ENCODE measurements around the gene CDC6.

The CDC6 gene

GRCh38 chr17:40327735-40328385 is 40.2 kb downstream of the CDC6 start:
- Mint-ChIP-seq H3K36me3 (ENCODE audit: low read depth) (peaks cover 27% of the 10 kb centered on the region), H3K4me3 (peak overlapping the region; percentile 91), H3K9me3 (no peaks in the 10 kb centered on the region), H3K27me3 (ENCODE audit: low read depth) (no peaks in the 10 kb centered on the region), H3K27ac (peak overlapping the region; percentile 96), H3K4me1 (ENCODE audit: low read depth) (peaks cover 83% of the 10 kb centered on the region)
- no peak for DNase-seq (ENCODE audit: low spot score)

DNA sequence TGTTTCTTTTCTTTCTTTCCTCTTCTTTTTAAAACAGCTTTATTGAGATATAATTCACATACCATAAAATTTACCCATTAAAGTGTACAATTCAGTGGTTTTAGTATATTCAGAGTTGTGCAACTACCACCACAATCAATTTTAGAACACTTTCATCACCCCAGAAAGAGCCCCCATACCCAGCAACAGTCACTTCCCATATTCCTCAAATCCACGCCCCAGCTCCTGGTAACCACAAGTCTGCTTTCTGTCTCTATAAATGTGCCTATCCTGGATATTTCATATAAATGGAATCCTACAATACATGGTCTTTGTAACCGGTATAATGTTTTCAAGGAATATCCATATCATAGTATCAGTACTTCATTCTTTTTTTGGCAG is 40.7 kb downstream of the CDC6 start:
- Mint-ChIP-seq H3K4me3 (peak overlapping the region; percentile 62), H3K27me3 (ENCODE audit: low read depth) (no peaks in the 10 kb centered on the region), H3K36me3 (ENCODE audit: low read depth) (peaks cover 30% of the 10 kb centered on the region), H3K9me3 (no peaks in the 10 kb centered on the region), H3K4me1 (ENCODE audit: low read depth) (peaks cover 77% of the 10 kb centered on the region), H3K27ac (peak overlapping the region; percentile 12)
- no peak for DNase-seq (ENCODE audit: low spot score)

GRCh38 chr17:40329839-40330794 is 42.4 kb downstream of the CDC6 start:
- peak overlapping the region; percentile 85 for H3K4me3 Mint-ChIP-seq
- no peak for DNase-seq (ENCODE audit: low spot score)
- peak overlapping the region; percentile 92 for H3K27ac Mint-ChIP-seq
- no peaks in the 10 kb centered on the region for H3K9me3 Mint-ChIP-seq
- no peaks in the 10 kb centered on the region for H3K27me3 Mint-ChIP-seq (ENCODE audit: low read depth)
- H3K36me3 Mint-ChIP-seq (ENCODE audit: low read depth) = peaks cover 42% of the 10 kb centered on the region
- H3K4me1 Mint-ChIP-seq (ENCODE audit: low read depth) = peaks cover 81% of the 10 kb centered on the region

DNA sequence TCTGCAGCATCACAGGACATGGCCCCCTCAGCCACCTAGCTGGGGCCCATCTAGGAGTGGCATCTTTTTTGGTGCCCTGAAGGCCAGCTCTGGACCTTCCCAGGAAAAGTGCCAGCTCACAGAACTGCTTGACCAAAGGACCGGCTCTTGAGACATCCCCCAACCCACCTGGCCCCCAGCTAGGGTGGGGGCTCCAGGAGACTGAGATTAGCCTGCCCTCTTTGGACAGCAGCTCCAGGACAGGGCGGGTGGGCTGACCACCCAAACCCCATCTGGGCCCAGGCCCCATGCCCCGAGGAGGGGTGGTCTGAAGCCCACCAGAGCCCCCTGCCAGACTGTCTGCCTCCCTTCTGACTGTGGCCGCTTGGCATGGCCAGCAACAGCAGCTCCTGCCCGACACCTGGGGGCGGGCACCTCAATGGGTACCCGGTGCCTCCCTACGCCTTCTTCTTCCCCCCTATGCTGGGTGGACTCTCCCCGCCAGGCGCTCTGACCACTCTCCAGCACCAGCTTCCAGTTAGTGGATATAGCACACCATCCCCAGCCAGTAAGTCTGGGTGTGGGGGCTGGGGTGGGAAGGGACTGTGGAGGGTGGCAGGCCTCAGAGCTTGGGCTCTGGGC is 43.3 kb downstream of the CDC6 start:
- Mint-ChIP-seq H3K9me3 (no peaks in the 10 kb centered on the region), H3K36me3 (ENCODE audit: low read depth) (peaks cover 44% of the 10 kb centered on the region), H3K27ac (peak overlapping the region; percentile 92), H3K4me3 (peak overlapping the region; percentile 85), H3K4me1 (ENCODE audit: low read depth) (peaks cover 75% of the 10 kb centered on the region), H3K27me3 (ENCODE audit: low read depth) (no peaks in the 10 kb centered on the region)
- DNase-seq (ENCODE audit: low spot score) = no peak

GRCh38 chr17:40331743-40332641 is 44.3 kb downstream of the CDC6 start:
- peaks cover 42% of the 10 kb centered on the region for H3K36me3 Mint-ChIP-seq (ENCODE audit: low read depth)
- no peaks in the 10 kb centered on the region for H3K27me3 Mint-ChIP-seq (ENCODE audit: low read depth)

DNA sequence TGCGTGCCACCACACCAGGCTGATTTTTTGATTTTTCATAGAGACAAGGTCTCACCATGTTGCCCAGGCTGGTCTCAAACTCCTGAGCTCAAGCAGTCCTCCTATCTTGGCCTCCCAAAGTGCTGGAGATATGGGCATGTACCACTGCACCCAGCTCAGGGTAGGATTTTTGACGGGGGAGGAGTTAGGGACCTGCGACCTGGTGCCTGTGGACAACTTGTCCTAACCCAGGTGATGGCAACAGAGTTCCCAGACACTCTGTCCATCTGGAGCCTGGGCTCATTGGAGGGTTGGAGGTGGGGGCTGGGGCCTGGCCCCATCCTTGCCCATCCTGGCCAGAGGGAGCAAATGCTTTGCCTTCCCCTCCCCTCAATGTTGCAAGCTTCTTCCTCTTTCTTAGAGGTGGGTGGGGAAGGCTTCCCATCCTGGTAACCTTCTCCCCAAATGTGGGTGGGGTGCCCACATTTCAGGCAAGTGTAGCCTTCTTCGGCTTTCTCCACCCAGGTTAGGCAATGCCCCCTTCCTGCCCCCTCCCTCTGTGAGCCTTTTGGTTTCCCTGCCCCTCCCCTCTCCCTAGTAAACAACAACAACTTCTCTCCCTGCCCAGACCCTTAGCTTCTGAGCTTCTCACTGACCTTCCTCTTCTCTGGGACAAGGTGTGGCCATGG is 46.2 kb downstream of the CDC6 start:
- Mint-ChIP-seq H3K27ac (peak overlapping the region; percentile 57), H3K9me3 (no peaks in the 10 kb centered on the region), H3K4me1 (ENCODE audit: low read depth) (peaks cover 65% of the 10 kb centered on the region), H3K36me3 (ENCODE audit: low read depth) (peaks cover 51% of the 10 kb centered on the region), H3K27me3 (ENCODE audit: low read depth) (no peaks in the 10 kb centered on the region), H3K4me3 (peak overlapping the region; percentile 58)
- DNase-seq (ENCODE audit: low spot score) = no peak

More at GRCh38 chr17:40331743-40332641, 44.3 kb downstream of the CDC6 start:
- Mint-ChIP-seq H3K4me1 (ENCODE audit: low read depth) (peaks cover 67% of the 10 kb centered on the region), H3K4me3 (peak overlapping the region; percentile 58), H3K9me3 (no peaks in the 10 kb centered on the region), H3K27ac (peak overlapping the region; percentile 65)
- no peak for DNase-seq (ENCODE audit: low spot score)

DNA sequence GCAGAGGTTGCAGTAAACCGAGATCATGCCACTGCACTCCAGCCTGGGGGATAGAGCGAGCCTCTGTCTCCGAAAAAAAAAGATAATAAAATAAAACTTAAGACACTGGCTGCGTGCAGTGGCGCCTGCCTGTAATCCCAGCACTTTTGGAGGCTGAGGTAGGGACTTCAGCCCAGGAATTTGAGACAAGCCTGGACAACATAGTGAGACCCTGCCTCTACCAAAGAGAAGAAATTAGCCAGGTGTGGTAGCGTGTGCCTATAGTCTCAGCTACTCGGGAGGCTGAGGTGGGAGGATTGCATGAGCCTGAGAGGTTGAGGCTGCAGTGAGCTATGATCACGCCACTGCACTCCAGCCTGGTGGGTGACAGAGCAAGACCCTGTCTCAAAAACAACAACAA is 47.9 kb downstream of the CDC6 start:
- Mint-ChIP-seq H3K27ac (no peak overlapping the region), H3K9me3 (no peaks in the 10 kb centered on the region), H3K36me3 (ENCODE audit: low read depth) (peaks cover 61% of the 10 kb centered on the region), H3K27me3 (ENCODE audit: low read depth) (no peaks in the 10 kb centered on the region), H3K4me1 (ENCODE audit: low read depth) (peaks cover 66% of the 10 kb centered on the region), H3K4me3 (no peak overlapping the region)
- no peak for DNase-seq (ENCODE audit: low spot score)

- H3K4me3 Mint-ChIP-seq = peak overlapping the region; percentile 56
- no peaks in the 10 kb centered on the region for H3K27me3 Mint-ChIP-seq (ENCODE audit: low read depth)
- DNase-seq (ENCODE audit: low spot score) = no peak
- H3K27ac Mint-ChIP-seq = no peak overlapping the region
- peaks cover 60% of the 10 kb centered on the region for H3K4me1 Mint-ChIP-seq (ENCODE audit: low read depth)
- no peaks in the 10 kb centered on the region for H3K9me3 Mint-ChIP-seq
- peaks cover 58% of the 10 kb centered on the region for H3K36me3 Mint-ChIP-seq (ENCODE audit: low read depth)
Measured at GRCh38 chr17:40337351-40337750, 49.7 kb downstream of the CDC6 start.

DNA sequence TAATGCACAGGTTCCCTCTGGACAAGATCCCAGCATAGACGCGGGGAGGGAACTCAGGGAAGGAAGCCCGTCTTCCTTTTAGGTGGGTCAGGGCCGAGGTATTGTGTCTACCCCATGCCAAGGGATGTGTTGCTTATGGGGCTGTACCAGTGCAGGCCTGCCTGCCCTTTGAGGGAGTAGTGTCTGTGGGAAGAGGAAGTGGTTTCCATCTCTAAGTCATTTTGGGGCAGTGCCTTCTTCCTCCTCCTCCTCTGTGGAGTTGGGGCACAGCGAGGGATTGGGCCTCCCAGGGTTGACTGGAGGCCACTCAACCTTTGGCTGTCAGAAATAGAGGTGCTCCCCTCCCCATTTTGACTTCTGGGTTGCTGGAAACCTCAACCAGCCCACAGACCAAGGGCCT is 50.4 kb downstream of the CDC6 start:
- H3K4me3 Mint-ChIP-seq = peak overlapping the region; percentile 56
- H3K36me3 Mint-ChIP-seq (ENCODE audit: low read depth) = peaks cover 57% of the 10 kb centered on the region
- H3K4me1 Mint-ChIP-seq (ENCODE audit: low read depth) = peaks cover 60% of the 10 kb centered on the region
- H3K27ac Mint-ChIP-seq = peak overlapping the region; percentile 62
- no peaks in the 10 kb centered on the region for H3K27me3 Mint-ChIP-seq (ENCODE audit: low read depth)
- no peaks in the 10 kb centered on the region for H3K9me3 Mint-ChIP-seq
- no peak for DNase-seq (ENCODE audit: low spot score)

- Mint-ChIP-seq H3K9me3 (no peaks in the 10 kb centered on the region), H3K4me1 (ENCODE audit: low read depth) (peaks cover 54% of the 10 kb centered on the region), H3K4me3 (peak overlapping the region; percentile 26), H3K27ac (peak overlapping the region; percentile 62), H3K27me3 (ENCODE audit: low read depth) (no peaks in the 10 kb centered on the region), H3K36me3 (ENCODE audit: low read depth) (peaks cover 55% of the 10 kb centered on the region)
- DNase-seq (ENCODE audit: low spot score) = no peak
Measured at GRCh38 chr17:40338941-40339649, 51.4 kb downstream of the CDC6 start.

DNA sequence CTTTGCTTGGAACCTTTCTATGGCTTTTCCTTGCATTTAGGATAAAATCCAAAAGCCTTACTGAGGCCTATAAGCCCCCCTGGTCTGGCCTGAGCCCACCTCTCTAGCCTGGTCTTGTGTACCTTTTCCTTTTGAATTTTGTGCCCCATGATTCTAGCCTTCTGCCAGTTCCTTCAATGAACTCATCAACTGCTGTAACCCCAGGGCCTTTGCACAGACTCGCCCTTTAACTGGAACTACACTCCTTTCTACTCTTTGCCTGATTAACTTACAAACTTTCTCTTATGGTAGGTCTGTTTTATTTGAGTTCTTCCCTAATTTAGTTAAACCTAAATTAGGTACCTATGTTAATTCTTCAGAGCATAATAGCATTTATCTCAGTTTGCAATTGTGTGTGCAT is 52.6 kb downstream of the CDC6 start:
- H3K27ac Mint-ChIP-seq = peak overlapping the region; percentile 45
- peak overlapping the region; percentile 27 for H3K4me3 Mint-ChIP-seq
- no peaks in the 10 kb centered on the region for H3K27me3 Mint-ChIP-seq (ENCODE audit: low read depth)
- no peak for DNase-seq (ENCODE audit: low spot score)
- H3K9me3 Mint-ChIP-seq = no peaks in the 10 kb centered on the region
- peaks cover 49% of the 10 kb centered on the region for H3K36me3 Mint-ChIP-seq (ENCODE audit: low read depth)
- H3K4me1 Mint-ChIP-seq (ENCODE audit: low read depth) = peaks cover 49% of the 10 kb centered on the region
